HEK293 (cell line): ENCODE data around the gene FAAP100.

Source experiments
- BCL11B ChIP-seq: fragments of 450-650 bp; formaldehyde crosslinking; IDR thresholded peaks from 2 replicates; pipeline ENCODE4 v1.5.1; 2016; ENCODE audit warnings: low read depth, missing biosample characterization, missing genetic modification characterization
- SALL2 ChIP-seq: fragments of 450-650 bp; formaldehyde crosslinking; IDR thresholded peaks from 2 replicates; pipeline ENCODE4 v1.5.0; 2017; ENCODE audit warnings: missing biosample characterization, mild to moderate bottlenecking, missing genetic modification characterization, borderline replicate concordance
- YY1 ChIP-seq: fragments of 450-650 bp; formaldehyde crosslinking; IDR thresholded peaks from 2 replicates; pipeline ENCODE4 v1.5.1; 2018; ENCODE audit warnings: missing biosample characterization, missing genetic modification characterization
- ZNF76 ChIP-seq: fragments of 450-650 bp; formaldehyde crosslinking; IDR thresholded peaks from 2 replicates; pipeline ENCODE4; 2016; ENCODE audit warnings: low read depth, missing biosample characterization, missing genetic modification characterization, borderline replicate concordance
- ZNF777 ChIP-seq: fragments of 450-650 bp; formaldehyde crosslinking; IDR thresholded peaks from 2 replicates; pipeline ENCODE4 v1.5.1; 2017; ENCODE audit warnings: missing biosample characterization, missing genetic modification characterization, borderline replicate concordance
- TF ChIP-seq, protein P1 (sequence below): fragments of 450-650 bp; formaldehyde crosslinking; IDR thresholded peaks from 2 replicates; pipeline ENCODE4 v1.5.1; 2016; ENCODE audit warnings: missing biosample characterization, missing genetic modification characterization
- TF ChIP-seq, protein P2 (sequence below): fragments of 450-650 bp; formaldehyde crosslinking; IDR thresholded peaks from 2 replicates; pipeline ENCODE4 v1.5.1; 2016; ENCODE audit warnings: missing biosample characterization, missing genetic modification characterization
- TF ChIP-seq, protein P3 (sequence below): fragments of 450-650 bp; formaldehyde crosslinking; IDR thresholded peaks from 2 replicates; pipeline ENCODE4 v1.5.1; 2016; ENCODE audit warnings: missing biosample characterization, missing genetic modification characterization

DNA sequence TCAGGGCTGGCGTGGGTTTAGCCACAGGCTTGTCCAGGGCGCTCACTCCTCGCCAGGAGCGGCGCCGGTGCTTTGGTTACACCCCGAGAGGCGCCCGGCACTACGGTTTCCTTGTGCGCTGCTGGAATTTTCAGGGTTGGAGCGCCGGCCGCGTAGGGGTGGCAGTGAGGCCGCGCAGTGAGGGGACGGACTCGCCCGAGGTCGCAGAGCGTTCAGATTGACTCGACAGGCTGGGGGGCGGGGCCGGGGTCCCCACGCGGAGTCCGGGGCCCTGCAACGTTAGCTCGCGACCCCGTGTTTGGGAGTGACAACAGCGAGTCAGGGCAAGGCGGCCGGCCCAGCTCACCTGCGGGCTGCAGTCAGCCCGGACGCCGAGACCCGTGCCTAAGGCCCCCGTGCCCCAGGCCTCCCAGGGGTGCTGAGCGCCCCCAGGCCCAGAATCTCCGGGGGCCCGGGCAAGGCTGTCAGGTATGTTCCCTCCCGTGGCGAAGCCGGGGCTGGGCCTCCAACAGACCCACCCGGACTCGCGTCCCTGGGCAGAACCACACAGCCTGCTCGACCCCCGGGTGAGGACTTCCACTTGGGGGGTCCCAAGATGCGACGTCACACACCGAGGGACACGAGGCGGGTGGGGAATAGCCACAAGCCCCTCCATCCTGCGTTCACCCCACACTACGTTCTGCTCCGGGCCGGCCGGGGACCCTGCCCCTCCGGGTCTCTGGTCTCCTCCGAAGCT, 38.2 kb downstream of the FAAP100 start:
- TF ChIP-seq, protein P1, sequence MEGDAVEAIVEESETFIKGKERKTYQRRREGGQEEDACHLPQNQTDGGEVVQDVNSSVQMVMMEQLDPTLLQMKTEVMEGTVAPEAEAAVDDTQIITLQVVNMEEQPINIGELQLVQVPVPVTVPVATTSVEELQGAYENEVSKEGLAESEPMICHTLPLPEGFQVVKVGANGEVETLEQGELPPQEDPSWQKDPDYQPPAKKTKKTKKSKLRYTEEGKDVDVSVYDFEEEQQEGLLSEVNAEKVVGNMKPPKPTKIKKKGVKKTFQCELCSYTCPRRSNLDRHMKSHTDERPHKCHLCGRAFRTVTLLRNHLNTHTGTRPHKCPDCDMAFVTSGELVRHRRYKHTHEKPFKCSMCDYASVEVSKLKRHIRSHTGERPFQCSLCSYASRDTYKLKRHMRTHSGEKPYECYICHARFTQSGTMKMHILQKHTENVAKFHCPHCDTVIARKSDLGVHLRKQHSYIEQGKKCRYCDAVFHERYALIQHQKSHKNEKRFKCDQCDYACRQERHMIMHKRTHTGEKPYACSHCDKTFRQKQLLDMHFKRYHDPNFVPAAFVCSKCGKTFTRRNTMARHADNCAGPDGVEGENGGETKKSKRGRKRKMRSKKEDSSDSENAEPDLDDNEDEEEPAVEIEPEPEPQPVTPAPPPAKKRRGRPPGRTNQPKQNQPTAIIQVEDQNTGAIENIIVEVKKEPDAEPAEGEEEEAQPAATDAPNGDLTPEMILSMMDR (tag by site-specific recombination) = peak; percentile 46
- TF ChIP-seq ZNF777 (tag by site-specific recombination) (no peak), BCL11B (peak; percentile 81; the same call in 1 of the 2 replicates), YY1 (tag by site-specific recombination) (0 out of 2 replicates have a peak, but pooled peaks have one; percentile 19), ZNF76 (tag by site-specific recombination) (no peak), SALL2 (tag by site-specific recombination) (no peak)
- TF ChIP-seq, protein P2, sequence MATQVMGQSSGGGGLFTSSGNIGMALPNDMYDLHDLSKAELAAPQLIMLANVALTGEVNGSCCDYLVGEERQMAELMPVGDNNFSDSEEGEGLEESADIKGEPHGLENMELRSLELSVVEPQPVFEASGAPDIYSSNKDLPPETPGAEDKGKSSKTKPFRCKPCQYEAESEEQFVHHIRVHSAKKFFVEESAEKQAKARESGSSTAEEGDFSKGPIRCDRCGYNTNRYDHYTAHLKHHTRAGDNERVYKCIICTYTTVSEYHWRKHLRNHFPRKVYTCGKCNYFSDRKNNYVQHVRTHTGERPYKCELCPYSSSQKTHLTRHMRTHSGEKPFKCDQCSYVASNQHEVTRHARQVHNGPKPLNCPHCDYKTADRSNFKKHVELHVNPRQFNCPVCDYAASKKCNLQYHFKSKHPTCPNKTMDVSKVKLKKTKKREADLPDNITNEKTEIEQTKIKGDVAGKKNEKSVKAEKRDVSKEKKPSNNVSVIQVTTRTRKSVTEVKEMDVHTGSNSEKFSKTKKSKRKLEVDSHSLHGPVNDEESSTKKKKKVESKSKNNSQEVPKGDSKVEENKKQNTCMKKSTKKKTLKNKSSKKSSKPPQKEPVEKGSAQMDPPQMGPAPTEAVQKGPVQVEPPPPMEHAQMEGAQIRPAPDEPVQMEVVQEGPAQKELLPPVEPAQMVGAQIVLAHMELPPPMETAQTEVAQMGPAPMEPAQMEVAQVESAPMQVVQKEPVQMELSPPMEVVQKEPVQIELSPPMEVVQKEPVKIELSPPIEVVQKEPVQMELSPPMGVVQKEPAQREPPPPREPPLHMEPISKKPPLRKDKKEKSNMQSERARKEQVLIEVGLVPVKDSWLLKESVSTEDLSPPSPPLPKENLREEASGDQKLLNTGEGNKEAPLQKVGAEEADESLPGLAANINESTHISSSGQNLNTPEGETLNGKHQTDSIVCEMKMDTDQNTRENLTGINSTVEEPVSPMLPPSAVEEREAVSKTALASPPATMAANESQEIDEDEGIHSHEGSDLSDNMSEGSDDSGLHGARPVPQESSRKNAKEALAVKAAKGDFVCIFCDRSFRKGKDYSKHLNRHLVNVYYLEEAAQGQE (tag by site-specific recombination) = no peak
- TF ChIP-seq, protein P3, sequence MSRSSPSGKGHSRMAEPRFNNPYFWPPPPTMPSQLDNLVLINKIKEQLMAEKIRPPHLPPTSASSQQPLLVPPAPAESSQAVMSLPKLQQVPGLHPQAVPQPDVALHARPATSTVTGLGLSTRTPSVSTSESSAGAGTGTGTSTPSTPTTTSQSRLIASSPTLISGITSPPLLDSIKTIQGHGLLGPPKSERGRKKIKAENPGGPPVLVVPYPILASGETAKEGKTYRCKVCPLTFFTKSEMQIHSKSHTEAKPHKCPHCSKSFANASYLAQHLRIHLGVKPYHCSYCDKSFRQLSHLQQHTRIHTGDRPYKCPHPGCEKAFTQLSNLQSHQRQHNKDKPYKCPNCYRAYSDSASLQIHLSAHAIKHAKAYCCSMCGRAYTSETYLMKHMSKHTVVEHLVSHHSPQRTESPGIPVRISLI = no peak
